ENCODE results near the gene ZMYND11. TPM values are rescaled to one million over a fixed set of nuclear protein-coding genes. Genes with fewer than 3 reads are reported as not detected.

ZMYND11 gene
- total and polyA plus RNA-seq, 9 of the 15 experiments (the other 6 are each of a cell fraction or from before 2014, with no cell fraction given) = 2.7 to 13.8 (median 8.8) TPM

DNA sequence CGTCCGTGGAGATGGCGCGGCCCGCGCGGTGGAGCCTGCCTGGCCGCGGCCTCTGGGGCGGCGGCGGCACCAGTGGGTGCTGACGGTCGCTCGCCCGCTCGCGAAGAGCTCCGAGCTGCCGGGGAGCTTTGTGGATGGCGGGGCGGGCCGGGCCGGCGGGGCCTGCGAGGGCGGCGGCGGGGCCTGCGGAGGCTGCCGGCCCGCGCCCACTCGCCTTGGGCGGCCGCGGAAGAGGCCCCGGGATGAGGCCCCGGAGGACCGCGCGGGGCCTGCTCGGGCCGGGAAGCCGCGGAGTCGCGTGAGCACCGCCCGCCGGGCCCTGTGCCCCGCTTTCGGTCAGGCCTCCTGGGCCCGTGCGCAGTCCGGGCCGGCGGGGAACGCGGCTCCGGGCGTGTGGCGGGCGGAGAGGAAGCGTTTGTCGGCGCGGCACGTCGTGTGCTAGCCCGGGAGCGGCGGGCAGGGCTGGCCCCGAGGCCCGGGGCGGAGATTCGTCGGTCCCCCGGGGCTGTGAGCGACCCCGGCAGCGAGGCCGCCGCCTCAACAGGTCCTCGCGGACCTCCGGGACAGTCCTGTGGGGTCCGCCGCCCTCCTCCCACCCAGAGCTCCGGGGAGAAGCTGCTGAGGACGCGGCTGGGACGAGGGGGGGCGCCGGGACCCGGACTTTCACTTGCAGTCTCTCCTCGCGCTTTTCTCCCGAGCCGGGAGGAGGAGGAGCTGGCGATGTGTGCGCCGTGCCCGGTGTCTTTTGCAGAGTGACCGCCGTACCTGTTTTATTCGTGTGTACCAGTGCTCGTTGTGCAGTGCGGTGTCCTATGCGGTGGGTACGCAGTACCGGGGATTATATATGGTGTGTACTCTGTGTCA, 578 bp downstream of the ZMYND11 start (continued):
- no peak for TF ChIP-seq ARID3B (CRISPR knock-in tag; IDR thresholded peaks at IDR 0.05; ENCODE audit: borderline replicate concordance)
- no peak for TF ChIP-seq ZNF445 (CRISPR knock-in tag; IDR thresholded peaks at IDR 0.05; ENCODE audit: low read depth)
- no peak for TF ChIP-seq RBM15 (IDR thresholded peaks at IDR 0.05; ENCODE audit: insufficient read depth, low read length)
- TF ChIP-seq PURB (CRISPR knock-in tag; IDR thresholded peaks at IDR 0.05; ENCODE audit: low read depth) = no peak
- no peak for TF ChIP-seq ZBED1 (IDR thresholded peaks at IDR 0.05)
- TF ChIP-seq HNRNPLL (IDR thresholded peaks at IDR 0.05; ENCODE audit: low read depth, low read length, poor library complexity, severe bottlenecking) = no peak
- TF ChIP-seq VEZF1 (CRISPR knock-in tag; IDR thresholded peaks at IDR 0.05) = peak; percentile 73
- TF ChIP-seq HCFC1 (IDR thresholded peaks at IDR 0.05; ENCODE audit: low read depth, low read length) = no peak
- TF ChIP-seq PHF8 (IDR thresholded peaks at IDR 0.05; ENCODE audit: borderline replicate concordance, low read length) = peak; percentile 78; the same call in 1 of the 2 replicates
- no peak for TF ChIP-seq ZNF174 (CRISPR knock-in tag; IDR thresholded peaks at IDR 0.05)
- TF ChIP-seq MEF2D (tag; conservative IDR thresholded peaks at IDR 0.05; ENCODE audit: low read depth) = no peak
- no peak for TF ChIP-seq HLTF (IDR thresholded peaks at IDR 0.05)
- no peak for TF ChIP-seq ATF7 (IDR thresholded peaks at IDR 0.05)
- peak; percentile 78 for TF ChIP-seq POLR2G (IDR thresholded peaks at IDR 0.05; ENCODE audit: low read depth, low read length)
- TF ChIP-seq ZC3H8 (IDR thresholded peaks at IDR 0.05) = no peak
- TF ChIP-seq ZHX1 (conservative IDR thresholded peaks at IDR 0.05; ENCODE audit: low read length) = no peak
- TF ChIP-seq NR1H2 (CRISPR knock-in tag; IDR thresholded peaks at IDR 0.05) = no peak
- no peak for TF ChIP-seq PYGO2 (tag; IDR thresholded peaks at IDR 0.05)
- TF ChIP-seq KDM4B (IDR thresholded peaks at IDR 0.05; ENCODE audit: borderline replicate concordance in 2 of 2, low read depth in 1 of 2) = peak in 1 of 2 experiments; percentile 38; a peak in 1 of 4 replicates
- no peak for TF ChIP-seq MCM2 (IDR thresholded peaks at IDR 0.05; ENCODE audit: low read depth)
- TF ChIP-seq ZNF764 (CRISPR knock-in tag; IDR thresholded peaks at IDR 0.05; ENCODE audit: low read depth) = no peak
- no peak for TF ChIP-seq ZNF449 (CRISPR knock-in tag; IDR thresholded peaks at IDR 0.05)

Data from K562 (cell line).